RWPE1 (cell line): ENCODE results near the gene GTF2IRD2.
"Not testable (repeated sequence)": the region's sequence is repeated elsewhere in the genome, so short reads cannot be mapped to it uniquely, and the experiment has no call there.

Source experiments
- CTCF ChIA-PET: fragments of 350-600 bp; sonication (Branson Sonifier 250); formaldehyde crosslinking; extraction: SDS; loops from one replicate; lab custom pipeline; 2021; lab: Yijun Ruan, JAX
- POLR2A ChIA-PET: fragments of 400-600 bp; formaldehyde crosslinking; extraction: SDS; loops from one replicate; lab custom pipeline; 2020; ENCODE audit warnings: antibody characterized with exemption; ENCODE audit not compliant: low non-redundant PET; lab: Yijun Ruan, JAX
- DNase-seq: peaks from one replicate; pipeline ENCODE4 v3.0.0; 2012; ENCODE audit warnings: low spot score
- H3K27ac ChIP-seq: fragments of 450-650 bp; 2 replicates; pipeline ENCODE4 v1.5.1; 2017

The GTF2IRD2 gene

GRCh38 chr7:74850833-74851721 is at the start of gene GTF2IRD2:
Gene GTF2IRD2 (minus strand): TSS chr7:74851605. CDS start chr7:74836378, 15,227 bp downstream.
- DNase-seq, CTCF ChIA-PET, H3K27ac ChIP-seq, POLR2A ChIA-PET: not testable (repeated sequence)

- H3K27ac ChIP-seq, result peak overlapping the region; percentile 92
- DNase-seq, POLR2A ChIA-PET, CTCF ChIA-PET: not testable (repeated sequence)
Observed at GRCh38 chr7:74890158-74891123, 39.0 kb upstream of the GTF2IRD2 start.

GRCh38 chr7:74889518-74890129 is 38.2 kb upstream of the GTF2IRD2 start:
- DNase-seq, POLR2A ChIA-PET, CTCF ChIA-PET: not testable (repeated sequence)
- peak overlapping the region; percentile 48 for H3K27ac ChIP-seq

- H3K27ac ChIP-seq, POLR2A ChIA-PET, CTCF ChIA-PET, DNase-seq: not testable (repeated sequence)
Observed at GRCh38 chr7:74885295-74885694, 33.9 kb upstream of the GTF2IRD2 start.

GRCh38 chr7:74882110-74882509 is 30.7 kb upstream of the GTF2IRD2 start:
- POLR2A ChIA-PET, CTCF ChIA-PET, DNase-seq, H3K27ac ChIP-seq: not testable (repeated sequence)

- CTCF ChIA-PET, DNase-seq, POLR2A ChIA-PET: not testable (repeated sequence)
- peak overlapping the region; percentile 63 for H3K27ac ChIP-seq
Observed at GRCh38 chr7:74874748-74875512, 23.5 kb upstream of the GTF2IRD2 start.

- H3K27ac ChIP-seq, DNase-seq, CTCF ChIA-PET, POLR2A ChIA-PET: not testable (repeated sequence)
Observed at GRCh38 chr7:74874104-74874747, 22.8 kb upstream of the GTF2IRD2 start.

- H3K27ac ChIP-seq, POLR2A ChIA-PET, CTCF ChIA-PET, DNase-seq: not testable (repeated sequence)
Observed at GRCh38 chr7:74872542-74872941, 21.1 kb upstream of the GTF2IRD2 start.

GRCh38 chr7:74865777-74866176 is 14.4 kb upstream of the GTF2IRD2 start:
- POLR2A ChIA-PET, H3K27ac ChIP-seq, DNase-seq, CTCF ChIA-PET: not testable (repeated sequence)

GRCh38 chr7:74849853-74850252 is 1.6 kb downstream of the GTF2IRD2 start:
- H3K27ac ChIP-seq, POLR2A ChIA-PET, CTCF ChIA-PET, DNase-seq: not testable (repeated sequence)

- CTCF ChIA-PET, POLR2A ChIA-PET, H3K27ac ChIP-seq, DNase-seq: not testable (repeated sequence)
Observed at GRCh38 chr7:74830411-74830810, 21.0 kb downstream of the GTF2IRD2 start.

GRCh38 chr7:74829959-74830358 is 21.4 kb downstream of the GTF2IRD2 start:
- H3K27ac ChIP-seq, DNase-seq, CTCF ChIA-PET, POLR2A ChIA-PET: not testable (repeated sequence)

- CTCF ChIA-PET, result not testable (repeated sequence)
Observed at GRCh38 chr7:74821259-74821658, 30.1 kb downstream of the GTF2IRD2 start.

GRCh38 chr7:74820146-74820805 is 31.1 kb downstream of the GTF2IRD2 start:
- DNase-seq, CTCF ChIA-PET, POLR2A ChIA-PET, H3K27ac ChIP-seq: not testable (repeated sequence)

More at GRCh38 chr7:74821259-74821658, 30.1 kb downstream of the GTF2IRD2 start:
- DNase-seq, H3K27ac ChIP-seq, POLR2A ChIA-PET: not testable (repeated sequence)

- H3K27ac ChIP-seq, POLR2A ChIA-PET, DNase-seq, CTCF ChIA-PET: not testable (repeated sequence)
Observed at GRCh38 chr7:74815882-74816281, 35.5 kb downstream of the GTF2IRD2 start.
